CD4-positive, alpha-beta T cell (primary cell): ENCODE data around the gene KIF26B. TPM values are rescaled to one million over a fixed set of nuclear protein-coding genes. Genes with fewer than 3 reads are reported as not detected.

Source experiments
- ATAC-seq: fragments of 200-7000 bp; cut with Tn5 transposase; one replicate; pipeline ENCODE4 v1.10.0; 2022; ENCODE audit warnings: mild to moderate bottlenecking; ENCODE audit not compliant: poor library complexity
- CTCF ChIA-PET: fragments of 350-600 bp; sonication (Branson Sonifier 250); formaldehyde crosslinking; loops from one replicate; lab custom pipeline; 2021; ENCODE audit warnings: antibody characterized with exemption, inconsistent platforms; lab: Charles Lee
- POLR2A ChIA-PET: fragments of 350-600 bp; sonication (Branson Sonifier 250); formaldehyde crosslinking; loops from one replicate; lab custom pipeline; 2021; ENCODE audit warnings: antibody characterized with exemption, inconsistent platforms; lab: Charles Lee
- DNase-seq, 14 experiments: peaks; one replicate each; pipeline ENCODE4 v3.0.0-alpha.2; 2013 to 2020; ENCODE audit warnings: mixed read lengths in 2 of 14
- H3K27ac ChIP-seq, 2 donors: one replicate each; pipeline versions ENCODE4 v1.5.1 to v1.7.0; 2013; ENCODE audit warnings: low read length in 2 of 2, low read depth in 1 of 2, mild to moderate bottlenecking in 1 of 2
- H3K27me3 ChIP-seq, 2 experiments: 1 replicate in 1 of 2; 2 replicates in 1 of 2; pipeline versions ENCODE4 v1.6.1 to v1.7.0; 2013; ENCODE audit warnings: low read length in 2 of 2, control low read depth in 1 of 2, mild to moderate bottlenecking in 1 of 2, moderate library complexity in 1 of 2; ENCODE audit not compliant: insufficient read depth in 2 of 2, control insufficient read depth in 1 of 2
- H3K36me3 ChIP-seq: one replicate; pipeline ENCODE4 v1.6.1; 2013; ENCODE audit warnings: low read length, control low read depth; ENCODE audit not compliant: insufficient read depth
- H3K4me1 ChIP-seq: one replicate; pipeline ENCODE4 v1.6.1; 2013; ENCODE audit warnings: low read length, control low read depth; ENCODE audit not compliant: insufficient read depth
- H3K4me3 ChIP-seq: one replicate; pipeline ENCODE4 v1.5.1; 2013; ENCODE audit warnings: mild to moderate bottlenecking, low read length, moderate library complexity
- H3K9me3 ChIP-seq, 2 experiments: 1 replicate in 1 of 2; 2 replicates in 1 of 2; pipeline versions ENCODE4 v1.6.1 to v1.7.0; 2013; ENCODE audit warnings: low read length in 2 of 2, mild to moderate bottlenecking in 2 of 2, control low read depth in 1 of 2, moderate library complexity in 1 of 2; ENCODE audit not compliant: control insufficient read depth in 1 of 2, insufficient read depth in 1 of 2
- H3K27ac Mint-ChIP-seq: one replicate; pipeline ENCODE4 v1.8.0; 2020; ENCODE audit warnings: mixed read lengths
- H3K27me3 Mint-ChIP-seq: one replicate; pipeline ENCODE4 v1.8.0; 2021; ENCODE audit warnings: mixed read lengths
- H3K36me3 Mint-ChIP-seq: one replicate; pipeline ENCODE4 v1.8.0; 2021; ENCODE audit warnings: low read depth, mixed read lengths
- H3K4me1 Mint-ChIP-seq: one replicate; pipeline ENCODE4 v1.8.0; 2021; ENCODE audit warnings: low read depth, mixed read lengths
- H3K4me3 Mint-ChIP-seq: one replicate; pipeline ENCODE4 v1.8.0; 2020; ENCODE audit warnings: mild to moderate bottlenecking, mixed read lengths
- H3K9me3 Mint-ChIP-seq: one replicate; pipeline ENCODE4 v1.8.0; 2020; ENCODE audit warnings: mixed read lengths
- intact Hi-C, 2 experiments: fragments of 100-400 bp; cut with DNase I in 1 of 2; cut with micrococcal nuclease in 1 of 2; formaldehyde crosslinking; loops; one replicate each; pipeline versions ENCODE4 v1.15.1 to v1.9.0; 2023 to 2025; cut with DNase I, micrococcal nuclease
- total RNA-seq, 174 experiments: library from RNA in 2 of 174; stranded (reverse) in 2 of 174; gene quantifications; one replicate each; pipeline ENCODE4 v1.2.3 and lab custom pipeline; 2021 to 2026
- TF ChIP-seq, protein P1 (sequence below): fragments of 200-600 bp; IDR thresholded peaks from one replicate; pipeline ENCODE4 v1.8.0; 2022; ENCODE audit warnings: antibody characterized with exemption, mild to moderate bottlenecking

Gene KIF26B
- total RNA-seq, 2 experiments from 2014 or later: 0.03 TPM; not detected in 1

DNA sequence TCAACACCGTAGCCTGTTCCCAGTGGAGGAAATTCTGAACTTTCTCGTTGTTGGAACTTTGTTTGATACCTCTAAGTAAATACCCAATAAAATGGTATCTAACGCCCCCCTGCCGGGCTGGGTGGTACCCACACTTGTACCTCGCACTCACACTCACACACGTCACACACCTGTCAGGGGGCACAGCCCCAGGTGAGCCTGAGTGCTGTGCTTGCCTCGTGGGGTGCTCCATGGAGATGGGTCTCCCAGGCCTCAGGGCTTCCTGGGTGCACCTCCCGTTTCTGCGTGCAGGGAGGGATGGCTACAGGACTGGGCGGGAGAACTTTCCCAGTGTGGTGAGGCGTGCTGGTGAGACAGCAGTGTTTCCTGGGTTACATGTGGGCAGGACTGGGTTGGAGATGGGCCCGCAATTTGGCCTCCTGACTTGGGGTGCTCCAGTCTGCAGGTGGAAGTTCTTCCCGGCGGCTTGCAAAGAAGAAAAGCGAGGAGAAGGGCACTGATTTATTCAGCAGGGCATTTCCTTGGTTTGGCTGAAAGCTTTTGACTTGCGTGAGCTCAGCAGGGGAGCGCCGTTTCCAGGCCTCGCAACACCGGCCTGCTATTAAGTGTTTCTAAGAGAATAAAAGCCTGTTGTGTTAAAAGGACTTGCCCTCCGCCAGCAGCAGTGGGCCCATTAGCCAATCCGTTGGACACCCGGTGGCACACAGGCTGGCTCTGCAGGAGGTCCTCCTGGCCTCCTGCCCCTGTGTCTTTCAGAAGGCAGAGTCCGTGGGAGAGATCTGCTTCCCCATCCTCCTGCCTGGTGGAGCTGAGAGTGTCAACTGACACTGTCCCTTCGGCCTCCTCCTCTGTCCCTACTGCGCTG lies 79.7 kb downstream of the KIF26B start:
- TF ChIP-seq, protein P1, sequence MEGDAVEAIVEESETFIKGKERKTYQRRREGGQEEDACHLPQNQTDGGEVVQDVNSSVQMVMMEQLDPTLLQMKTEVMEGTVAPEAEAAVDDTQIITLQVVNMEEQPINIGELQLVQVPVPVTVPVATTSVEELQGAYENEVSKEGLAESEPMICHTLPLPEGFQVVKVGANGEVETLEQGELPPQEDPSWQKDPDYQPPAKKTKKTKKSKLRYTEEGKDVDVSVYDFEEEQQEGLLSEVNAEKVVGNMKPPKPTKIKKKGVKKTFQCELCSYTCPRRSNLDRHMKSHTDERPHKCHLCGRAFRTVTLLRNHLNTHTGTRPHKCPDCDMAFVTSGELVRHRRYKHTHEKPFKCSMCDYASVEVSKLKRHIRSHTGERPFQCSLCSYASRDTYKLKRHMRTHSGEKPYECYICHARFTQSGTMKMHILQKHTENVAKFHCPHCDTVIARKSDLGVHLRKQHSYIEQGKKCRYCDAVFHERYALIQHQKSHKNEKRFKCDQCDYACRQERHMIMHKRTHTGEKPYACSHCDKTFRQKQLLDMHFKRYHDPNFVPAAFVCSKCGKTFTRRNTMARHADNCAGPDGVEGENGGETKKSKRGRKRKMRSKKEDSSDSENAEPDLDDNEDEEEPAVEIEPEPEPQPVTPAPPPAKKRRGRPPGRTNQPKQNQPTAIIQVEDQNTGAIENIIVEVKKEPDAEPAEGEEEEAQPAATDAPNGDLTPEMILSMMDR: no peak
- Mint-ChIP-seq H3K4me3 (no peak overlapping the region), H3K36me3 (no peaks in the 10 kb centered on the region), H3K27ac (no peak overlapping the region), H3K4me1 (no peaks in the 10 kb centered on the region), H3K9me3 (no peaks in the 10 kb centered on the region), H3K27me3 (peaks cover 9% of the 10 kb centered on the region)
- no peak overlapping the region for H3K4me3 ChIP-seq
- POLR2A ChIA-PET: no interaction called here
- H3K4me1 ChIP-seq: no peaks in the 10 kb centered on the region
- H3K27ac ChIP-seq: no peak overlapping the region
- CTCF ChIA-PET: no interaction called here
- intact Hi-C loops: no loop called here
- no peak for DNase-seq
- no peak for ATAC-seq
- H3K27me3 ChIP-seq: no peaks in the 10 kb centered on the region
- H3K36me3 ChIP-seq: no peaks in the 10 kb centered on the region
- no peaks in the 10 kb centered on the region for H3K9me3 ChIP-seq

DNA sequence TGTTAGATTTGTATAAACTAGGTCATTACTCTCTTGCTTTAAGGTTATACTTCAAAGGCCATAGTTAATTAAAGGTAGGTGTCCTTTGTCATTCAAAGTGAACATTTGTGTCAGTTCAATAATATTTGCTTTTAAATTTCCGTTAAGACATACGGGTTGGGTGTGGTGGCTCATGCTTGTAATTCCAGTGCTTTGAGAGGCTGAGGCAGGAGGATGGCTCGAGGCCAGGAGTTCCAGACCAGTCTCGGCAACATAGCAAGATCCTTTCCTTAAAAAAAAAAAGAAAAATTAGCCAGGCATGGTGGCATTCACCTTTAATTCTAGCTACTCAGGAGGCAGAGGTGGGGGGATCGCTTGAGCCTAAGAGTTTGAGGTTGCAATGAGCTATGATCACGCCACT lies 80.4 kb downstream of the KIF26B start:
- CTCF ChIA-PET: no interaction called here

DNA sequence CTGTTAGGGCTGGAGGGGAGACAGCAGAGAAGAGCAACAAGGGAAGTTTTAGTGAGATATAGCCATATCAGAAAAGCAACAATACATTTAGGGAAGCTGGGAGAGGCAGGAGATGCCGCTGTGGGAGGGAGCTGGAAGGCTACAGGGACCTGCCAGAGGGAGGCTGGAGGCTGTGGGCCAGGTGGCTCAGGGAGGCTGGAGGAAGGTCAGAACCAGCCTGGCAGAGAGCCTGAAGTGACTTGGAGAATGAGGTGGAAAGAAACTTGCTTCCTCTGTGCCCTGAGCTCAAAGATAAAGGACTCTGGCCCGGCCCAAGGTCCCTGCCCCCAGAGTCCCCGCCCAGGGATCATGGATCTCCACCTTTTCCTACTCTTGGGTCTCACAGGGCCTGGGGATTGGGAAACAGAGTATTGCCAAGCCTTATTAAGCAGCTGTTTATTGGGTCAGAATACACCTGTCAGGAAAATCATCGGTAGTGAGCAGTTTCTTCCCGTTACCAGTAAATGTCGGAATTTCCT lies 85.9 kb downstream of the KIF26B start:
- Mint-ChIP-seq H3K36me3 (no peaks in the 10 kb centered on the region), H3K4me3 (no peak overlapping the region), H3K27ac (no peak overlapping the region), H3K9me3 (no peaks in the 10 kb centered on the region), H3K27me3 (peaks cover 10% of the 10 kb centered on the region), H3K4me1 (no peaks in the 10 kb centered on the region)
- ATAC-seq (no peak), DNase-seq (no peak)
- Histone ChIP-seq H3K27ac (no peak overlapping the region), H3K4me1 (no peaks in the 10 kb centered on the region), H3K36me3 (no peaks in the 10 kb centered on the region), H3K4me3 (no peak overlapping the region), H3K9me3 (peaks cover 0 to 4% of the 10 kb centered on the region in 2 experiments), H3K27me3 (no peaks in the 10 kb centered on the region)
- POLR2A ChIA-PET: no interaction called here
- CTCF ChIA-PET: no interaction called here
- TF ChIP-seq, protein P1: no peak
- intact Hi-C loops: loop anchor here in 1 of 2 experiments (10.0 kb wide), 1 partner anchor 64 kb away; no protein-coding TSS in a partner anchor

More for the DNA sequence above, 80.4 kb downstream of the KIF26B start:
- Mint-ChIP-seq H3K4me3 (no peak overlapping the region), H3K36me3 (no peaks in the 10 kb centered on the region), H3K4me1 (no peaks in the 10 kb centered on the region), H3K27ac (no peak overlapping the region), H3K27me3 (peaks cover 8% of the 10 kb centered on the region), H3K9me3 (no peaks in the 10 kb centered on the region)
- Histone ChIP-seq H3K36me3 (no peaks in the 10 kb centered on the region), H3K27ac (no peak overlapping the region), H3K9me3 (no peaks in the 10 kb centered on the region), H3K4me3 (no peak overlapping the region), H3K4me1 (no peaks in the 10 kb centered on the region), H3K27me3 (no peaks in the 10 kb centered on the region)
- POLR2A ChIA-PET: no interaction called here
- TF ChIP-seq, protein P1: no peak
- intact Hi-C loops: no loop called here
- ATAC-seq: no peak
- DNase-seq: no peak
